GM18499 (cell line): ENCODE results near the gene CCL8.

Experiments used
- ATAC-seq: cut with Tn5 transposase; IDR thresholded peaks from one replicate; pipeline ENCODE4 v1.9.1; 2021; ENCODE audit warnings: moderate number of reproducible peaks; ENCODE audit not compliant: insufficient read depth, unreplicated experiment

CCL8 gene

DNA sequence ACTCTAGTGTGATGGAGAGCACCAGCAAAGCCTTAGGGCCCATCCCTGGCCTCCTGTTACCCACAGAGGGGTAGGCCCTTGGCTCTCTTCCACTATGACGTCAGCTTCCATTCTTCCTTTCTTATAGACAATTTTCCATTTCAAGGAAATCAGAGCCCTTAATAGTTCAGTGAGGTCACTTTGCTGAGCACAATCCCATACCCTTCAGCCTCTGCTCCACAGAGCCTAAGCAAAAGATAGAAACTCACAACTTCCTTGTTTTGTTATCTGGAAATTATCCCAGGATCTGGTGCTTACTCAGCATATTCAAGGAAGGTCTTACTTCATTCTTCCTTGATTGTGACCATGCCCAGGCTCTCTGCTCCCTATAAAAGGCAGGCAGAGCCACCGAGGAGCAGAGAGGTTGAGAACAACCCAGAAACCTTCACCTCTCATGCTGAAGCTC, at the start of gene CCL8:
CCL8 (plus strand) TSS at position 397 of the 445 bp plus-strand sequence. CDS start 67 bp downstream, outside the sequence.
- no peak for ATAC-seq

DNA sequence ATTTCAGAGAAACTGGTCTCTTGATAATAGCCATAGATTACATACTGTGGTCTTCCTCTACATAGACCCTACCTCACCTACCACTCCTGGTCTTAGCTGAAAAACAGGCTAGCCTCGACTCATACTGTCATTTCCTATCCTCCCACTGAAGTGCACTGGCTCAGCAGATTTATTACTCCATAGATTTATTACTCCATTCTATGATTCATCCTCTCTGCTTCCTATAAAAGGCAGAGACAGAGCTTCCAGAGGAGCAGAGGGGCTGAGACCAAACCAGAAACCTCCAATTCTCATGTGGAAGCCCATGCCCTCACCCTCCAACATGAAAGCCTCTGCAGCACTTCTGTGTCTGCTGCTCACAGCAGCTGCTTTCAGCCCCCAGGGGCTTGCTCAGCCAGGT, 49.3 kb upstream of the CCL8 start, which contains the start of gene CCL7:
CCL7 (plus strand) TSS at position 253 of the 400 bp plus-strand sequence; CDS start at position 323, 70 bp downstream.
- ATAC-seq, result no peak

DNA sequence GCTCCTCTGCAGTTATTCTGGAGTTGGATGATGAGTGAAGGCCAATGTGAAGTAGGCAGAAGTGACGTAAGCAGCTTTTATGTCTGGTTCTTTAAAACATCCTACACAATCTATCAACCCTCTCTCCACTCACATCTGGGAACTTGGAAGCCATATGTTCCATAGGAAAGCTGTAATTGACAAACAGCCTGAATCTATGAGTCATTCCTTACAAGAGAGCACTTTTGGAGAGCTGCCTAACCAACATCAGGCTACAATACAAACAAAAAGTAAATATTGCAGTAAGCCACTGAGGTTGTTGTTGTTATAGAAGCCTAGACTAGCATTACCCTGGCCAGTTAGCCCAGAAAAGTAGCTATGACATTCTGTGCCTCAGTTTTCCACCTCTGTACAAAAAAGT, 43.4 kb upstream of the CCL8 start:
- ATAC-seq, result no peak

DNA sequence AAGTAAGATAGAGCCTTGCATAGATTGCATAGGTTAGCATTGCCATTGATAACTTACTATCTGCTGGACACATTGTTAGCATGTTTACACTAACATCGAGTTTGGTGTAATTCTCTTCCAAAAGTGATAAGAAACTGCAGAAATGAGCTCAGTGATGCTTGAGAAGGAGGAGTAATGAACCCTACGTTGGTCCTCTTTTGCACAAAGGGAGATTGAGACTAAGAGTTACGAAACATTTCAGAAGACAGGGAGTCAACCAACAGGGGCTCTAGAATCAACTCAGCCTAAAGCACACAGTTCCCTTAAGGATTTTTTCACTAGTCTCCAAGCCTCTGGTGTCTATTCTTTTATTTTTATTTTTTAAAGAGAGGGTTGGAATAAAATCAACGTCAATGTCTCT, 42.4 kb upstream of the CCL8 start:
- ATAC-seq, result no peak

DNA sequence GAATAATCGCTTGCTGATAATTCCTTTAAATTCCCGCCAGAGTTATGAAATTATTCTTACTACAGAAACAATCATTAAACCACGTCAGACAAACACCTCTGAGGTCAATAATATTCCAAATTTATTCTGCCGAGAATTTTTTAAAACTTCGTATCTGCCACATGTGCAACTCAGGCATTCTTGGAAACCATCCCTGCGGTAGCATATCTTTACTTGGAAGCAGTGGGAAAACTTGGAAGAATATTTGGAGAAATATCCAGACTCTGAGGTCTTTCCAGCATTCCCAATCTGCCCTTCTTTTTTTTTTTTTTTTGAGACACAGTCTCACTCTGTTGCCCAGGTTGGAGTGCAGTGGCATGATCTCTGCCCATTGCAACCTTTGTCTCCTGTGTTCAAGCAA, 35.7 kb upstream of the CCL8 start:
- ATAC-seq, result no peak

DNA sequence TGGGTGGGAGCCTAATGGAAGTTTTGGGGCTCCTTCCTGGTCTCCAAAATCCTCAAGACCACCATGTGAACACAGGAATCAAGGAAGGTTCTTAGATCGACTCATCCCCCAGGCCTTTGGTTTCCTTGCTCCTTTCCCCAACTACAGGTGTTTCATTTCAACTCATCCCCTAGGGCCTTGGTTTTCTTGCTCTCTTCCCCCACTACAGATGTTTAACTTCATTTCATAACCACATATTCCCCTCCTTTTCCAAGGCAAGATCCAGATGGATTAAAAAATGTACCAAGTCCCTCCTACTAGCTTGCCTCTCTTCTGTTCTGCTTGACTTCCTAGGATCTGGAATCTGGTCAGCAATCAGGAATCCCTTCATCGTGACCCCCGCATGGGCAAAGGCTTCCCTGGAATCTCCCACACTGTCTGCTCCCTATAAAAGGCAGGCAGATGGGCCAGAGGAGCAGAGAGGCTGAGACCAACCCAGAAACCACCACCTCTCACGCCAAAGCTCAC, 33.9 kb upstream of the CCL8 start, which contains the start of gene CCL11:
CCL11 (plus strand) TSS at position 457 of the 507 bp plus-strand sequence. CDS start 67 bp downstream, outside the sequence.
- ATAC-seq, result no peak

DNA sequence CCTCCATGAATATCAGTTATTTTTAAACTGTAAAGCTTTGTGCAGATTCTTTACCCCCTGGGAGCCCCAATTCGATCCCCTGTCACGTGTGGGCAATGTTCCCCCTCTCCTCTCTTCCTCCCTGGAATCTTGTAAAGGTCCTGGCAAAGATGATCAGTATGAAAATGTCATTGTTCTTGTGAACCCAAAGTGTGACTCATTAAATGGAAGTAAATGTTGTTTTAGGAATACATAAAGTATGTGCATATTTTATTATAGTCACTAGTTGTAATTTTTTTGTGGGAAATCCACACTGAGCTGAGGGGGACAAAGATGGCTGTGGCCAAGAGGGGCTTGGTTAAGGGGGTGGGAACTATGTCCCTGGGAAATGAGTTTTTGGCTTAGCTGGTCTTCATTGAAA, 31.4 kb upstream of the CCL8 start:
- ATAC-seq, result no peak

DNA sequence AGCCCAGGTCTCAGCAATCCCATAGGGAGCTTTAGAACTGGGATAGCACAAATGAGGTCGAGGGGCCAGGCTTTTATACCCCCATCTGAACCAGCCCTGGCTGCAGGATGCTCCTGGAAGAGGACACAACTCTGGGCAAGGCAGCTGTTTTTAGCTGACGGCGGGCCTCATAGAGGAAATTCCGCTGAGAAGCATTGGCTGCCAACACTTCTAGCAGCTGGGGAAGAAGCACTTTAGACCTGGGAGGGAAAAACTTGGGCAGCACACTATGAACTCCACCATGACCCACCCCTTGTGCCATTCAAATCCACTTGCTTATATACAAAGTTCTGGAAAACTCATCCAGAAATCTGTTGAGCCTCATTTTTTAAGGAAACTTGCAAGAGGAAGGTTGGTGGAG, 28.6 kb upstream of the CCL8 start:
- no peak for ATAC-seq

DNA sequence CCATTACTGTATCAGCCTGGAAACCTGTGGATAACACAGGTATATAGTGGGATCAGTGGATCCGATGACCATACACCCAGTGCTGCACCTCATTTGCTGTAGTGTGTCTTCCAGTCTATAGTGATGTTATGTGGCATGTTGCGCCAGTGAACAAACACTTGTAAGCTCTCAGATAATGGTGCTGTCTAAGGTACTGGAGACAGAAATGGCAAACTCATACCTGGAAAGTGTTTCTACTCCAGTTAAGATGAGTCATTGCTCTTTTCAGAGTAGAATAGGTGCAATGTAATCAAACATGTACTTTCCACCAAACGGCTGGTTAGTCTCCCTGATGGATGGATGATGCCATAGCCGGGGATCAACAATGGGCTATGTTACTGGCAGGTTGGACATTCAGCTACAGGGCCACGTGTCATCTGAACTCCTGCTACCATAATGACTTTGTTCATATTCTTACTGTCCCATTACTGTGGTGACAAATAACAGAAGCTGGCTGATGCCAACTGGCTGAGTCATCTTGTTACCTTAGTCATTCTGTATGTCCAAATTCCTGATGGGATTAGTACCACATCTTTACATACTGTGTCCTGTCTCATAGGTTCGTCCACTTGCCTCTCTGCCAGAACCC, 27.4 kb upstream of the CCL8 start:
- ATAC-seq, result no peak

DNA sequence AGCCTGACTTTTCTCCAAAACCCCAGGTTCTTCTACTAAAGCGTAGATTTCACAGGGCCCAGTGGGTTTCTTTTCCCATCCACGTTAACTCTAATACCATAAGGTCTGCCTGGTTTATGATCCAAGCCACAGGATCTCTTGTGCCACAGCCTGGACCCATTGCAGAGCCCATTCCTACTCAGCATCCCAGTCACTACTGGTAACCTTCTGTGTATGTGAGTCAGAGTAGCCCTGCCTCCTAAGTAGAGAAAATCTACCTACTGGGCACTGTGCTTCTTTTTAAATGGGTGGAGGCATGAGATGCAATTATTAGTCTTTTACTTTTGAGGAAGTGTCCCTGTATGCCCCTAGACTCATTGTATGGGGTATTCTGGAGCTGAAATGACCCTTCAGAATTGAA, 20.2 kb upstream of the CCL8 start:
- no peak for ATAC-seq

DNA sequence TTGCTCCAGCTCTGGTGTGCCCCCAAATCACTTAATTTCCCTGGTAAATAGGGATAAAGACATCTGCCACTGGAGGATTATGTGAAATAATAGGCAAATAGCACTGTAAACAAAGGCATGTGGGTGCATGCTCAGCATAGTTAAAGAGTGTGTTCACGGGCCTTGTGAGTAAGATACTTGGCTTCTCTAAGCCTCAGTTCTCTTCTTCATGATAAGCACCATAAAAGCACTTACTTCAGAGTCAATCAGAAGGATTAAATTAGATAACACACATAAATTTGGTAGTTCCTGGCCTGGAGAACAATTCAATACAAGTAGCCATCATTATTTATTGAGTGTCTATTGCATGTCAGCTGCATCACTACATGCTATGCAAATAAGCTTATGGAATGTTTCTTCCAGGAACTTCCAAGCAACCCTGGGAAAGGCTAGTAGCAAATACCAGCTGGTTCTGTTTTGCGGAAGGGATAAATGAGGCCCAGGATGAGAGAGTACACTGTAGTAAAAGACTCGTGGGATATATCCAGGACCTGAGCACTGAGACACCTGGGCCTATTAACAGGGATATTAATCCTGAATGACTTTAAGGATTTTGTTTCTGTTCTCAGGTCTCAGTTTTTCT, 19.2 kb upstream of the CCL8 start:
- no peak for ATAC-seq

DNA sequence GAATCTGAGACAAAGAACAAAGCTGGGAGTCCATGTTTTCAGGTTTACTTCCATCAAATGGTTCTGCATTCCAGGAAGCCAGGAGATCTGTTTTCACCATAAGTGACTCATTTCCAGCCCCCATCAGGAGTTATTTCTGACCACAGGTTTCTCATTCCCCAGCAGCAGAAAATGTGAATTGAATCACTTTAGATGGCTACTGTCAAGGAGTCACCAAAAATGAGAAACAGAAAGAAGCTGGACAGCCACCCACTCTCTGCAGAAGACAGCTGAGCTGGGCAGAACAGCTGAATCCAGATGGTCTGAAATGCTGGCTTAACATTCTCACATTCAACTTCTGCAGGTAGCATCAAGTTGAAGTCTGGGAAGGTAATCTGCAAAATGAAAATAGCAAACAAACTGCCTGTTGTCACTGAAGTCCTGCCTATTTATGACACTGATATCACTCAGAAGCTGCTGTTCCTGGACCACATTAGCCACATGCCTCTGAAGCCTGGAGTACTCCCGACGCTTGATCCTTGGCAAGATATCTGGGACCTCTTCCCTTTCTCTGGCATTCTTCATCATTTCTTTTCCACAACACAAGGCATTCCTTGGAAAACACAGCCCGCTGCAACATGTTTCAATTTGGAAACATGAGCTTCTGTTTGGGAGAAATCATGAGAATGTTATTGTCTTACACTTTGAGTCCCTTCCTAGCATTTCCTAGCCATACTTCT, 18.4 kb upstream of the CCL8 start:
- ATAC-seq, result no peak

DNA sequence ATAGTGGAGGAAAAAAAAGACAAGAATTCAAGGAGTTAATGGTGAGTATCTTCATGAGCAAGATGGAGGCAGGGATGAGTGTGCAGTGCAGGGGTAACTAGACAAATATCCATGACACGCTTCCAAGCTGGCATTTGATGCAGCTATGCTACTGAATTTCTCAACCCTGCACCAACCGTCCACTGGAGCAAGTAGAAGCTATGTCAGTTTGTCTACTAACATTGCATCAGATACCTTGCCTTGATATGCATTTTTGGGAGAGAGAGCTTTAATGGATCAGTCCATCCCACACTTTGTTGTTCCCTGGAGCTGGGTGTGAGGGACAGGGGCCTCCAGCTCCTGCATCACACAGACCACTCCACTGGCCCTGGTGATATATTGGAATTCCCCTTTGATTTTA, 17.2 kb upstream of the CCL8 start:
- no peak for ATAC-seq

DNA sequence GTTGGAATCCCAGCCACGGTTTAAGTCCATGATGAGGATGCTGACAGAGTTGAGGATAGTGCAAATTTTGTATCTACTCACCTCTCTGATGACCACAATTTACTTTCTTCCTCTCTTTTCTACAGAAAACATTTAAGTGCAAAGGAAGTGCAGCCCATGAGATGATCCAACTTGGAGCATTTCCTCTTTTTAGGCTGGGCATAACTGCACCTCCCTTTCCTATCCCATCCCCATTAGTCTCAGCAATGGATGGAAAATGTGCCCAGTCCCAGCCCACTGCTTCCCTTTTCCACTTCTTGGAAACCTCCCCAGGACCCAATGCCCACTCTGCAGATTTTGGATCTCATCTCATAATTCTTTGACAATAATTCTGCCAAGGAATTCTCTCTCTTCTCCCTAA, 16.6 kb upstream of the CCL8 start:
- no peak for ATAC-seq

DNA sequence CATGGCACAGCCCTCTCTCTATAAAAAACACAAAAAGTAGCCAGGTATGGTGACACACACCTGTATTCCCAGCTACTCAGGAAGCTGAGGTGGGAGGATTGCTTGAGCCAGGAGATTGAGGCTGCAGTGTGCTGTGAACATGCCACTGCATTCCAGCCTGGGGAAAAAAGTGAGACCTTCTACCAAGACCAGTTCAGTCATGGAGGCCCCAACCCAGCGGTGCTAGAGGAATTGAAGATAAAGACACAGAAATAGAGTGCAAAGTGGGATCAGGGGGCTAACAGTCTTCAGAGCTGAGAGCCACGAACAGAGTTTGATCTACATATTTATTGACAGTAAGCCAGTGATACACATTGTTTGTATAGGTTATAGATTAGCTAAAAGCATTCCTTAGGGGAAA, 15.6 kb upstream of the CCL8 start:
- no peak for ATAC-seq

DNA sequence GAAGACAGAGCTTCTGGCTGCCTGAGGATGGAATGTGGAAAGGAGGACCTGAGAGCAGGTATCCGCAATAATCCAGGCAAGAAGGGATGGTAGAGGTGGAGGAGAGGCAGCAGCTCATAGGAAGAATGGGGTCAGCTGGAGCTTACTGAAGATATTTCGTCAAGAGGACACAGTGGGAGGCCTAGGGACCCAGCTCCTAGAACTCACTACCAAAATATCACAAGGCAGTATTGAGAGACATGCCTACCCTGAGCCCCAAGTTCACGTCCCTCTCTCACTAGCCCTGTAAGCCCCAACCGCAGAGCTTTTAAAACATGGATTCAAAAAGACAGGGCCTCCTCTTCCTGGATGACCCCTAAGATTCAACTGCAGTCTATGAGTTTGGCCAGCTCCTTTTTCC, 14.2 kb upstream of the CCL8 start:
- no peak for ATAC-seq

DNA sequence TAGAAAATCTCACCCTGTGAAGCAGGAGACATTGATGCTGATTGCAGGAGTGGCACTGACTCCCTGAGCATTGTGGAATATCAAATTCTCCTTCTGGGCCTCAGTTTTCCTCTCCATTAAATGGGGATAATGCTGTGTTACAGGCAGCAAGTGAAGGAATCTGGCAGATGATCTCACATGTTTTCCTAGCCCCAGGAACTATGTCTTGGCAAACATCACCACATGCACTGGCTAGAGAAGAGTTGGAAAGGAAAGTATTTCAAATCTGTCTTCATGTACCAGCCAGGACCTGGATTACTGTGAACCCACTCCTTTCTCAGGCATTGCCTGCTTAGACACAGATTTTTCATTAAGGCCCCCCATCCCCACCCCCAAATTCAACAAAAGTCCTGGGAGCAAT, 13.6 kb upstream of the CCL8 start:
- no peak for ATAC-seq

DNA sequence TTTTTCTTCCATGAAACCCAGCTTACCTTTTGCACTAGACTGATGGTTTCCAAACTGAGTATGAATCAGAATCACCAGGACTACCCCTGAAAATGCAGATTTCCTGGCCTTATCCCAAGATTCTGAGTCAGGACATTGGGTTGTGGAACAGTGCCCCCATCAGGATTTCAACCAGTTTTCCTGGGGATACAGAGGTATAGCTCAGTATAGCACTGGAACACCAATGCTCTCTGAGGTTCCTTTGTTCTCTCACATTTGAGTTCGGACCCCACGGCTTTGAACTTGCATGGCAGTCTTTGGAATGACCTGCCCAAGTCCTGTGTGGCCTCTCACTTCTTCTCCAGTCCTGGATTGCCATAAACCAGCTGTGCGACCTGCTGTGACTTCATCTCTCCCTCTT, 12.8 kb upstream of the CCL8 start:
- ATAC-seq, result no peak

DNA sequence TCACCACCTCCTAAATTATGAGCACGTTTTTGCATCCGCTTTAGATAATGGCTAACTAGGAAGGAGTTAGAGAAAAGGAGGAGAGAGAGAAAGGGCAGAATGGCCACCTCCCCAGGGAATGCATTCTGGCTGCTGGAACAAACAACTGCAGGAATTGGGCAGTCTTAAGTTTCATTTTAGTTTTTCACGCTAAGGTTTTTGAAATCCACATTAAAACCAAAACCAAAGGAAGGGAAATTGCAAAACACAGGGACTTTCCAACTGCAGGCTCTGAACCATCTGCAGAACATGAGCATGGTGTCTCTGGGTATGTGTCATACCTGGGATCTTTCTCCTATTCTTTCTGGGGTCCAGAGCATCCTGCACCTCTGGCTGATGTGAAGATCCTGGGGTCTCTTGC, 12.1 kb upstream of the CCL8 start:
- ATAC-seq, result no peak

DNA sequence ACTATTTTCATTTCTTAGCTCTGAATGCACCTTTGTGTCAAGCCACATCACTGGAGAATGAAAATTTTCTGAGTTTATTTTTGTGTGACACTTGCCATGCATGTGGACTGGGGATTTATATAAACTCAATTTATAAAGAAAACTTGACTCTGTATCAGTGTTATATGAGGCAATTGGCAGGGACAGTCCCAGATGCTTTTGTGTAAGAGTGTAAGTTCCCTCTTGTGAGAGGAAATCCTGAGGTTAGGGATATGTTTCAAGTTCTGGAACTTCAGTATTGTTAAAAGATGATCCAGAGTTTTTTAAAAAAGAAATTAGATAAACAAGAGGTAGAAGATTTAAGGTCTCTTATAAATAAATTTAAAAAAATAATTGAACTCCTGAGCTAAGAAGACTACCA, 10.9 kb upstream of the CCL8 start:
- no peak for ATAC-seq

DNA sequence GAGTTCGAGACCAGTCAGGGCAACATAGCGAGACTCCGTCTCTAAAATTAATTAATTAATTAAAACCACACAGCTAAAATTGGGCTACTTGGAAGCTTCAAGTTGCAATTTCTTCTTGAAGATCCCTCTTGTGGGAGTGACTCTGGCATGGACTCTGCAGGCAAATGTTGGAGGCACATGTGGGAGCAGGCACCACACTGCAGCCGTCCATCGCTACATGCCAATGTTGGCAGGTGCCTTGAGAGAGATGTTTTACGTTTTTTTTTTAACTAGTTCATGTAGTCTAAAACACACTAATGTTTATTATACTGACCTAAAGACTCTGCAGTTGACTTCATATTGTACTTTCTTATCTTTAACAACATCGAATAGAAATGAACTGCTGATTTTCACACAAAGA, 7.9 kb upstream of the CCL8 start:
- no peak for ATAC-seq
